Ovary (tissue), 9 donors: ENCODE results near the gene PQBP1. TPM values are rescaled to one million over a fixed set of nuclear protein-coding genes. Genes with fewer than 3 reads are reported as not detected.

Experiments used
- DNase-seq, 5 donors: peaks; one replicate each; pipeline ENCODE4 v3.0.0-alpha.2; 2019 to 2020
- H3K27ac ChIP-seq, 2 donors: fragments of 200-600 bp; one replicate each; pipeline versions ENCODE4 v1.5.1 to v1.8.0; 2019 to 2022
- H3K27me3 ChIP-seq: fragments of 200-600 bp; one replicate; pipeline ENCODE4 v1.8.0; 2022
- H3K36me3 ChIP-seq: fragments of 200-600 bp; sonication (generic); one replicate; pipeline ENCODE4 v1.5.1; 2019
- H3K4me1 ChIP-seq: one replicate; pipeline ENCODE4 v1.8.1; 2013; ENCODE audit warnings: mild to moderate bottlenecking, moderate library complexity; ENCODE audit not compliant: insufficient read depth
- H3K4me3 ChIP-seq: fragments of 200-600 bp; sonication (generic); one replicate; pipeline ENCODE4 v1.5.1; 2017
- H3K9me3 ChIP-seq, 2 donors: fragments of 200-600 bp in 1 of 2; sonication (generic) in 1 of 2; one replicate each; pipeline versions ENCODE4 v1.5.1 to v1.8.1; 2013 to 2019; ENCODE audit warnings: mild to moderate bottlenecking in 1 of 2, moderate library complexity in 1 of 2
- CTCF ChIP-seq, 3 donors: fragments of 450-650 bp in 2 of 3; fragments of 200-600 bp in 1 of 3; IDR thresholded peaks; one replicate each; pipeline versions ENCODE4 v1.5.1 to v1.8.0; 2016 to 2022; ENCODE audit warnings: antibody characterized with exemption in 3 of 3, mild to moderate bottlenecking in 1 of 3
- EP300 ChIP-seq: sonication (generic); formaldehyde crosslinking; IDR thresholded peaks from one replicate; pipeline ENCODE4 v1.6.1; 2017; ENCODE audit warnings: antibody characterized with exemption
- POLR2A ChIP-seq: fragments of 450-650 bp; IDR thresholded peaks from one replicate; pipeline ENCODE4 v1.6.1; 2017; ENCODE audit warnings: antibody characterized with exemption, mild to moderate bottlenecking, moderate library complexity
- WGBS, 3 donors: extraction: QIAGEN DNeasy Blood & Tissue Kit in 1 of 3; methylation state at CpG; one replicate each; pipeline versions ENCODE4 v1.1.5 to v1.1.7; 2013 to 2017; 5-methylcytosine and 5-hydroxymethylcytosine counted together
- intact Hi-C, 4 donors: fragments of 100-400 bp; cut with DNase I; formaldehyde crosslinking; loops; one replicate each; pipeline versions ENCODE4 v1.11.0 to v1.15.1; 2022 to 2023
- polyA plus RNA-seq, 2 donors: library from polyadenylated mRNA; stranded (reverse); fragments of 200-250 nt in 1 of 2; fragments of 350-450 nt in 1 of 2; fragmentation: Illumina TruSeq in 1 of 2; extraction: RNeasy Lipid Tissue Mini Kit (QIAGEN cat#74804) in 1 of 2; gene quantifications; one replicate each; pipeline ENCODE4 v1.2.3, GENCODE V29; 2013 to 2014
- total RNA-seq, 7 donors: library from RNA; depleted of rRNA in 2 of 7; stranded (reverse); fragments of >200 nt in 2 of 7; fragmentation: NEBNext Ultra II Directional in 3 of 7; extraction: Animal tissue kit (Norgen Biotek cat#: 25700) in 3 of 7; gene quantifications; one replicate each; pipeline versions ENCODE4 v1.1.0 to v1.2.4, GENCODE V29; 2016 to 2023
- donor health status: DM: no; HTN: no; CAD: no; lungs with moderate emphysema.
- donor health status: DM: no; HTN: no; CAD: no.
- donor health status: Bipolar disorder and iron deficiency.
- donor health status: DM: yes; HTN: yes; CAD: no.
- donor health status: DM: no; HTN: no; CAD: no.
- donor health status: DM: yes; HTN: yes; CAD: no.

The PQBP1 gene
- total and polyA plus RNA-seq, 9 donors, result 71.2 to 149 (median 105) TPM

GRCh38 chrX:48910926-48911411 is 13.2 kb downstream of the PQBP1 start:
- no peak for TF ChIP-seq POLR2A
- no peak for TF ChIP-seq CTCF (IDR thresholded peaks at IDR 0.05)
- TF ChIP-seq EP300, result no peak
- peak overlapping the region; percentile 54 for H3K4me3 ChIP-seq
- no peak overlapping the region for H3K27ac ChIP-seq
- DNase-seq, result no peak
- H3K36me3 ChIP-seq, result no peaks in the 10 kb centered on the region
- no peaks in the 10 kb centered on the region for H3K9me3 ChIP-seq
- H3K4me1 ChIP-seq, result peaks cover 2% of the 10 kb centered on the region
- H3K27me3 ChIP-seq, result no peaks in the 10 kb centered on the region
- 24 to 26% (median 25%) methylated on average over 12 of the region's 12 CpGs for WGBS, 3 donors
- intact Hi-C loops, result loop anchor here in 1 of 4 donors (5.0 kb wide), 1 partner anchor 256 kb away; no protein-coding TSS in a partner anchor

GRCh38 chrX:48911412-48912182 is 13.9 kb downstream of the PQBP1 start, which contains the start of gene SLC35A2:
Gene SLC35A2 (minus strand): TSS chrX:48911646. CDS start chrX:48911636, 10 bp downstream.
- peak; percentile 51 for TF ChIP-seq POLR2A
- no peak for TF ChIP-seq CTCF (IDR thresholded peaks at IDR 0.05)
- Histone ChIP-seq H3K36me3 (no peaks in the 10 kb centered on the region), H3K9me3 (no peaks in the 10 kb centered on the region), H3K27ac (no peak within 1 kb of the TSS), H3K4me1 (peaks cover 2% of the 10 kb centered on the region), H3K27me3 (no peaks in the 10 kb centered on the region), H3K4me3 (peak within 1 kb of the TSS; percentile 54)
- intact Hi-C loops, result loop anchor here in 1 of 4 donors (5.0 kb wide), 1 partner anchor 256 kb away; no protein-coding TSS in a partner anchor
- DNase-seq, result peak; percentile 78 to 85 (median 81)
- 28 to 37% (median 34%) methylated on average over 60 of the region's 60 CpGs for WGBS, 3 donors

- H3K27ac ChIP-seq, result no peak overlapping the region
- H3K36me3 ChIP-seq, result no peaks in the 10 kb centered on the region
- H3K9me3 ChIP-seq, result no peaks in the 10 kb centered on the region
- TF ChIP-seq POLR2A, result no peak
- no peak for TF ChIP-seq EP300
- TF ChIP-seq CTCF (IDR thresholded peaks at IDR 0.05), result no peak
- H3K4me1 ChIP-seq, result peaks cover 2% of the 10 kb centered on the region
- no peak overlapping the region for H3K4me3 ChIP-seq
- DNase-seq, result no peak
- 84 to 89% (median 85%) methylated on average over 5 of the region's 5 CpGs for WGBS, 3 donors
- H3K27me3 ChIP-seq, result no peaks in the 10 kb centered on the region
- intact Hi-C loops, result loop anchor here in 1 of 4 donors (5.0 kb wide), 1 partner anchor 254 kb away; no protein-coding TSS in a partner anchor
Observed at GRCh38 chrX:48913605-48914366, 16.1 kb downstream of the PQBP1 start.
